Colon (tissue), 2 donors: ENCODE data around the gene UQCR11.
A peak's percentile ranks its signal among the peaks of the same experiment; 100 is the strongest.
"Not testable (repeated sequence)": the region's sequence is repeated elsewhere in the genome, so short reads cannot be mapped to it uniquely, and the experiment has no call there.

Source experiments
- FAIRE-seq: peaks from 2 replicates; lab custom pipeline; 2012; peaks lifted over from hg19 to GRCh38; lab: Jason Lieb, UNC
- donor health status: control.
- donor health status: control.

UQCR11 gene

GRCh38 chr19:1605236-1606137 is at the start of gene UQCR11:
UQCR11 (minus strand) TSS chr19:1605462; CDS start chr19:1605409, 53 bp downstream.
- FAIRE-seq, result no peak

GRCh38 chr19:1654178-1654792 is 49.0 kb upstream of the UQCR11 start:
- FAIRE-seq, result no peak

- no peak for FAIRE-seq
Measured at GRCh38 chr19:1653300-1653628, 48.0 kb upstream of the UQCR11 start.

- peak; percentile 83 for FAIRE-seq
Measured at GRCh38 chr19:1652471-1653299, 47.4 kb upstream of the UQCR11 start, which contains the start of gene TCF3. TCF3 (minus strand) TSS chr19:1652615; CDS start chr19:1650248, 2,367 bp downstream.

GRCh38 chr19:1651568-1652291 is 46.5 kb upstream of the UQCR11 start:
- FAIRE-seq, result no peak

GRCh38 chr19:1650650-1651567 is 45.6 kb upstream of the UQCR11 start:
- FAIRE-seq, result no peak

- no peak for FAIRE-seq
Measured at GRCh38 chr19:1649706-1650649, 44.7 kb upstream of the UQCR11 start.

GRCh38 chr19:1648920-1649541 is 43.8 kb upstream of the UQCR11 start:
- no peak for FAIRE-seq

- no peak for FAIRE-seq
Measured at GRCh38 chr19:1648459-1648849, 43.2 kb upstream of the UQCR11 start.

- no peak for FAIRE-seq
Measured at GRCh38 chr19:1647501-1648458, 42.5 kb upstream of the UQCR11 start.

- no peak for FAIRE-seq
Measured at GRCh38 chr19:1646659-1647453, 41.6 kb upstream of the UQCR11 start.

GRCh38 chr19:1646149-1646548 is 40.9 kb upstream of the UQCR11 start:
- no peak for FAIRE-seq

- FAIRE-seq, result no peak
Measured at GRCh38 chr19:1645299-1645698, 40.0 kb upstream of the UQCR11 start.

GRCh38 chr19:1644070-1644469 is 38.8 kb upstream of the UQCR11 start:
- FAIRE-seq, result no peak

GRCh38 chr19:1640893-1641448 is 35.7 kb upstream of the UQCR11 start:
- not testable (repeated sequence) for FAIRE-seq

GRCh38 chr19:1636325-1637236 is 31.3 kb upstream of the UQCR11 start:
- FAIRE-seq, result no peak
